HG03354 (cell line): ENCODE data around the gene CATSPERZ.

Experiments
- ATAC-seq: cut with Tn5 transposase; IDR thresholded peaks from one replicate; pipeline ENCODE4 v1.9.1; 2021; ENCODE audit warnings: mild to moderate bottlenecking; ENCODE audit not compliant: unreplicated experiment, poor library complexity, severe bottlenecking

CATSPERZ gene

DNA sequence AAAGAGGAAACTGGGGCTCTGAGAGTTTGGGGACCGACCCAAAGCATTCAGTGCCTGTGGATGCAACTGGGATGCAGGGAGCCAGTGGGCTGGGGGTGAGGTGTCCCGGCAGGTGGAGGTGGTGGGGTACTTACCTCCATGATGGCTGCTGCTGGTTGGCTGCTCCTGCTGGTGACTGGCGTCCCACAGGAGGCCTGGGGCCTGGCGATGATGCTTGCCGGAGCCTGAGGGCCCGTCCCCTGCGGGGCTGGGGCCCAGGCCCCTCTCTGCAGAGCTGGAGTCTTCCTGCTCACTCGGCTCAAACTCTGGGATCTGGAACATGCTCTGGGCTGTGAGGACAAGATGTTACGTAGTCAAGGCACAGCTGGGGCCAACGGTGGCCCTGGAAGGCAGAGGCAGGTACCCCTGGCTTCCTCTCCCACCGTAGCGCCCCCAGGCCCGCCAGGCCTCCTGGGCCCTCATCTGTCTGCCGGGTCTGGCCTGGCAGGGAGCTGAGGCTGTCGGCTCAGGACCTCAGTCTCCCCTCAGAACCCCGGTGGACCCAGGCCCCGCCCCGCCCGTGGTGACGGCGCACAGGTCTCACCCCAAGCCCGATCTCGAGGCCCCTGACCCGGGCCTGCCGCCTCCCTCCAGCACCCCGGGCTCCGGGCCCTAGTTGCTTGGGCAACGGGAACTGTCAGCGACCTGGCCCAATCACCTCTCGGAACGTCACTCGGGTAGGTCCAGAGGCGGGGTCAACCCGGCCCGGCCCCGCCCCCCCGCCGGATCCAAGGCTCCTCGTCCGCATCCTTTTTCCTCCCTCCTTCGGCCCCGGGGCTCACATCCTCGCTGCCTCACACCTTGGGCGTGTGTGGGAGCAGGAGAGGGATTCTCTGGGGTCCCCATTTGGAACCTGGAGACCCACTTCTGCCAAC is 15.9 kb upstream of the CATSPERZ start, which contains the start of gene BAD:
Gene BAD, minus strand, starts transcription at position 618 of the 914 bp plus-strand sequence. Its CDS starts 297 bp downstream, at position 321.
- ATAC-seq, result peak; percentile 74

DNA sequence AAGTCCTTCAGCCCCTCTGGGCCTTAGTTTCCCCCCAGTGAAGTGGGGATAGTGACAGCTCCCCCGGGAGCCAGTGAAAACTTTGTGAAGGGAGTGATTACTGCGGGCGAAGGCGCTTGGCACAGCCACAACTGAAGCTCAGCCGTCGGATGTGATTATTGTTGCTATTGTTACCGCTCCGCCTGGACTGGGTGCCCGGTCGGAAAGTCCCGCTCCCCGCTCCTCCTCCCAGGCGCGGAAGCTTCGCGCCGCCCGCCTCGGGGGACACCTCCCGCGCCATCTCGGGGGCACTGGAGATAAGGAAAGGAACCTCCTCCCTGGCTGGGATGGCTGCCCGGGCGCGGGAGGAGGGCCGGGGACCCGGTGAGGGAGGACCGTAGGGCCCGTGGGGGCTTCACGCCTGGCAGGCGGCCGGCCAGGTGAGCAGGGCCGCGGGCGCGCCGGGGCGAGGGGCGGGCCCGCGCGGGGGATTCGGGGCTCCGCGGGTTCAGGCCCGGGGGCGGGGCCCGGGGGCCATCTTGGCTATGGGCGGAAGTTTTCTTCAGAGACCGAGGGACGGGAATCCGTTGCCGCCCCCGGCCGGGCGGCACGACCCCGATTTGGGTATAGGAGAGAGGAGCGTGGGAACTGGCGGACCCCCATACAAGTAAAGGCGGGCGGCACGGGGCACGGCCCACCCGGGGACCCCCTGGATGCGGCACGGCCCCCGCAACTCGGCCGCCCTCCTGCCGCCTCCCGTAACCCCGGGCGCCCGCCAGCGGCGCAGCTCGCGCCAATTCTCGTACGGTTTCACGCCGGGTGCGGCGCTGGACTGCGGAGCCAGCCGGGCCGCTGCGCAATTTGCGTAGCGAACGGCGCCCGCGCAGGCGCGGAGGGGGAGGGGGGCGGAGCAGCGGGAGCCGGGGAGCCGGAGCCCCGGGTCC is 14.9 kb upstream of the CATSPERZ start, which contains the start of gene GPR137:
Gene GPR137, plus strand, starts transcription at position 887 of the 923 bp plus-strand sequence. CDS start 677 bp downstream, outside the sequence.
- peak; percentile 62 for ATAC-seq

DNA sequence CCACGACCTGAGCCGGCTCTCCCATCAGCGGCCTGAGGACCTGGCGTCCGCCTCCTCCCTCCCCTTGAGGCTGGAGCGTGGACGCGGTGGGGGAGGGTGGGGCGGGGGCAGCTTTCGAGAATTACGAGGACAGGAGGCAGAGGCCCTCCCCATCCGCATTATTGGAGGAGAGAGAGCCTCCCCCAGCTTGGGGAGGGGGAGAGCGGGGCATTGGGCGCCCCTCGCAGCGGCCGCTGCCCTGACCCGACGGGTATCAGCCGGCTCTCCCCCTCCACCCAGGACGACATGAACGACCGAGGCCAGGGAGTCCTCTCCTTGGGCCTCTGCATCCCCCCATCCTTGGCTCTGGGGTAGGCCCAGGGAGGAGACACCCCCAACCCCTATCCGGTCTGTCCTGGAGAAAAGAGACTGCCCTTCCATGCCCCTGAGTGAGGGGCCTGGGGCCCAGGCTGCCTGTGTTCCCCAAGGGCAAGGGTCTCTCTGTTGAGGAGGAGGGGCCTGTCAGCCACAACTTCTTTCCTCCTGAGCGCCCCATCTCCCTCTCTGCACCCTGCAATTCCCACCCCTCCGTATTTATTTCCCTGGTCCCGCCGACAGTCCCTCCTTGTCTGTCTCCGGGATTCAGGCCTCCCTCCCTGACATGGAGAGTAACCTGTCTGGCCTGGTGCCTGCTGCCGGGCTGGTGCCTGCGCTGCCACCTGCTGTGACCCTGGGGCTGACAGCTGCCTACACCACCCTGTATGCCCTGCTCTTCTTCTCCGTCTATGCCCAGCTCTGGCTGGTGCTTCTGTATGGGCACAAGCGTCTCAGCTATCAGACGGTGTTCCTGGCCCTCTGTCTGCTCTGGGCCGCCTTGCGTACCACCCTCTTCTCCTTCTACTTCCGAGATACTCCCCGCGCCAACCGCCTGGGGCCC is 14.0 kb upstream of the CATSPERZ start:
- ATAC-seq, result no peak

DNA sequence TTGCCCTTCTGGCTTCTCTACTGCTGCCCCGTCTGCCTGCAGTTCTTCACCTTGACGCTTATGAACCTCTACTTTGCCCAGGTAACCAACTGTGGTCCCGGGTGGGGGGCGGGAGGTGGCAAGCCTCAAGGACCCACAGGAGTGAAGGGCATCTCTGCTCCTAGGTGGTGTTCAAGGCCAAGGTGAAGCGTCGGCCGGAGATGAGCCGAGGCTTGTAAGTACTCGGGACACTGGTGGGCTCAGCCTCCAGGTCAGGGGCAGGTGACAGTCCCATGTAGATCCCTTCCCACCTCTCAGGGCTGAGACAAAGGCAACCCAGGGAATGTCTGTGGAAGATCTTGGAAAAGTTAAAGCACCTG is 13.4 kb upstream of the CATSPERZ start:
- ATAC-seq, result no peak

DNA sequence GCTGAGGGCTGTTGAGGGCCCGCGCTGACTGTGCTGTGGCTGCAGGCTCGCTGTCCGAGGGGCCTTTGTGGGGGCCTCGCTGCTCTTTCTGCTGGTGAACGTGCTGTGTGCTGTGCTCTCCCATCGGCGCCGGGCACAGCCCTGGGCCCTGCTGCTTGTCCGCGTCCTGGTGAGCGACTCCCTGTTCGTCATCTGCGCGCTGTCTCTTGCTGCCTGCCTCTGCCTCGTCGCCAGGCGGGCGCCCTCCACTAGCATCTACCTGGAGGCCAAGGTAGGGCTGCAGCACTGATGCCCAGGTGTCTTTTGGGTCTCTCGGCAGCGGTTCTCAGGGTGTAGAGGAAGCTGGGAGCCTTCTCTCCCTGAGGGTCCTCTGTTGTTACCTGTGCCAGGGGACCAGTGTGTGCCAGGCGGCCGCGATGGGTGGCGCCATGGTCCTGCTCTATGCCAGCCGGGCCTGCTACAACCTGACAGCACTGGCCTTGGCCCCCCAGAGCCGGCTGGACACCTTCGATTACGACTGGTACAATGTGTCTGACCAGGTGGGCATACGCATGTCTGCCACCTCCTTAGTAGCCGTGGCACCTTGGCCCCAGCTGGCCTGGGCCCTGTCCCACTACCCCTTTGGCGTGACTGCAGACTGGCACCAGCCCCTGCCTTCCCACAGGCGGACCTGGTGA is 12.3 kb upstream of the CATSPERZ start:
- no peak for ATAC-seq

DNA sequence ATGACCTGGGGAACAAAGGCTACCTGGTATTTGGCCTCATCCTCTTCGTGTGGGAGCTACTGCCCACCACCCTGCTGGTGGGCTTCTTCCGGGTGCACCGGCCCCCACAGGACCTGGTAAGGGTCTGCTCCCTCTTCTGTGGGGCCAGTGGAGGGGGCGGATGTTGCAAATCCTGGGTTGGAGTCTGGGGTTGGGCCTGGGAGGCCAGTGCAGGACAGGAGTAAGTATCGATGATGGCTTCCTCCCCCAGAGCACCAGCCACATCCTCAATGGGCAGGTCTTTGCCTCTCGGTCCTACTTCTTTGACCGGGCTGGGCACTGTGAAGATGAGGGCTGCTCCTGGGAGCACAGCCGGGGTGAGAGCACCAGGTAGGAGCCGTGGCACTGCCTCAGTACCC is 11.8 kb upstream of the CATSPERZ start:
- ATAC-seq, result no peak

DNA sequence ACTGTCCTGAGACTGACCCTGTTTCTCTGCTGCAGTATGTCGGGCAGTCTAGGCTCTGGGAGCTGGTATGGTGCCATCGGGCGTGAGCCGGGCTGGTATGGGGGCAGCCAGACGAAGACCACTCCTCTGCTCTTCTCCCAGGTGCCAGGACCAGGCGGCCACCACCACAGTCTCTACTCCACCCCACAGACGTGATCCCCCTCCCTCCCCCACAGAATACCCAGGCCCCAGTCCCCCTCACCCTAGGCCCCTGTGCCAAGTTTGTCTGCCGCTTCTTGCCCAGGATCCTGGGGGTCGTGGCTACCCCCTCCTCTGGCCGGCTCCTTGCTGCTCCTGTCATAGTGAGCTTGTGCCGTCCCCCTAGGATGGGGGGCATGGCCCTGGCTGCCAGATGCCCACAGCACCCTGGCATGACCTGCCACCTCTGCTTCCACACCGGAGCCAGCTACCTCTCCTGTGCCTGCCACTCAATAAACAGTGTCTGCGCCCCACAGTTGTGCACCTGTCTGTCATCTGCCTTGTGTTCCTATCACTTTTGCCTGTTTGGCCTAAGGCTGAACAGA is 11.1 kb upstream of the CATSPERZ start:
- ATAC-seq, result no peak

DNA sequence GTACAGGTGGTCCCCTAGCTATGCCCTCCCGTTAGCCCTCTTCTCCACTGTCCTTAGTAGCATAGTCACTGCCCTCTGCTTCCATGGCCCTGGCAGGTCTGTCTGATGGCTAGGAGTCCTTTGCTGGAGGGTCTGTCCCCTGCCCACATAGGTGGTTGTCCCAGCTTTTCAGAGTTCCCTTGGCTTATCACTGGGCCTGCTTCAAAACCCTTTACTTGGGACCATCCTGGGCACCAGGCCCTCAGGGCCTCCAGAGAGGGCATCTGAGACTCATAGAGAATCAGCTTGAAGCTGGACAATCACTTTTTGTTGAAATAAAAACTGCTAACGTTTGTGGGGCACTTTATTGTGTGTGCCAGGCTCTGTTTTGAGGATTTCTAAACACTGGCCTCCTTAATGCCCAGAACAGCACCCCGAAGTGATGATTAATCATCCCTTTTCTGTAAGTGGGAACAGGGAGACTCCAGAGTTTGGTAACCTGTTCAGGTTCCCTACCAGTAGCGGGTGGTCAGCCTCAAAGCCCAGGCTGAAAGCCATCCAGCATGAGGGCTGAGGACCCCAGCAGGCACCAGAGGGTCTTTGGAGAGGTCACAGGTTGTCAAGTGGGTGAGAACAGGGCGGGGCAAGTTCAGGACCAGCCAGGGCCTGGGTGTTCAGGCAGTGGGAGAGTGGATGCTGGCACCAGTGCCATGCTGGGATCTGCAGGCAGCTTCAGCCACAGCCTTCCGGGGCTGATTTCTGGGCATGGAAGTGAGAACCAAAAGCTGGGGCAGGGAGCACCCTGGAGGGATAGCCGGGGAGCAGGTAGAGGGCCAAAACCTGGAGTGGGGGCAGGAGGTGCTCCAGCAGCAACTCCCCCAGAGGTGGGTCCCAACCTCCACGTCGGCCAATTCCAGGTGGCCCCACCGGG is 9.6 kb upstream of the CATSPERZ start:
- ATAC-seq, result no peak

DNA sequence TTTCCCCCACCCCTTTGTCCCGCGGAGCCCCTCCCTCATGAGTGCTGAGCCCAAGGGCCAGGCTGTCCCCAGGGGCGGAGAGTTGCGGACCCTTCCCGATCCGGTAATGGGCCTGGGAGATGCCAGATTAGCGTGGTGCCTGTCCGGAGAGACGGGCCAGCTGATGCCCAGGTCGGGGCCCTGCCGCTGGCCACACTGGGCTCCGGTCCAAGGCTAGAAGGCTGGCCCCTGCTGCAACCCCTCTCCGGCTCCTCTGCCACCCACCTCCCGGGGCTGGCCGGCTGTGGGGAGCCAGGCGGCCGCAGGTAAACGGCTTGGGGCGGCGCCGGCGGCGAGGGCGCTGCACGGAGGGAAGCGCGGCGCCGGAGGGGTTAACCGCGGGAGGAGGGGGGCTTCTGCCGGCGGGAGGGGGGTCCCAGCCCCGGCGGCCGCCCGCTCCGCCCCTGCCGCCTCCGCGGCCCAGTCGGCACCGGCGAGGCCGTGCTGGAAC is 8.9 kb upstream of the CATSPERZ start, which contains the start of gene KCNK4:
Gene KCNK4, plus strand, starts transcription at position 41 of the 490 bp plus-strand sequence. CDS start 1,717 bp downstream, outside the sequence.
- no peak for ATAC-seq

DNA sequence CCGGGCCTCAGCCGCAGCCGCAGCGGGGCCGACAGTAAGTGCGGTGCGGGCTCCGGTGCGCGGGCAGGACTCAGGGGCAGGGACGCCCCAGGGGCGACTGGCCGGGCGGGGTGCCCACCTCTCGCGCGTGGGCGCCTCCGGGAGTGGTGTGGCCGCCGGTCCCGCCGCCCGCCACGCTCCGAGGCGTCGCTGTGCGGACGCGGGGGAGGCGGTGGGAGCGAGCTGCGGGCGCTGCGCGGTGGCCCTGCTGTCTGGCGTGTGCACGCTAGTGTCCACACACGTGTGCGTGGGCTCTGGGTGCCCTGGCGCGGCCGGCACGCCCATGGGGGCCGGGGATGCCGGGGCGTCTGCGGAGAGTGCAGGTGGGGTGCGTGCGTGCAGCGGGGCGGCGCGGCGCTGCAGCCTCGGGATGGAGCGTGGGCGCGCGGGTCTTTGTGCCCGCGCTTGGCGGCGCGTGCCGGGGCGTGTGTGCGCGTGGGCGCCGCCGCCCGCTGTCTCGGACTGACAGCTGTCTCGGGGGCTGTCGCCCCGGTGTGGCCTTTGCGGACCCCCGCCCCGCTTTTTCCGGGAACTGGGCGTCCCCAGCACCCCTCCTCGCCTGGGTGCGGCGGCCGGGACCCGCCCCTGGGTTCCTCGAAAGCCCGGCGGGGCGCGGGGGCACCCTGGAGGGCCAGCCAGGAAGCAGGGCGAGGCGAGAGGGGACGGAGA is 8.3 kb upstream of the CATSPERZ start:
- no peak for ATAC-seq

DNA sequence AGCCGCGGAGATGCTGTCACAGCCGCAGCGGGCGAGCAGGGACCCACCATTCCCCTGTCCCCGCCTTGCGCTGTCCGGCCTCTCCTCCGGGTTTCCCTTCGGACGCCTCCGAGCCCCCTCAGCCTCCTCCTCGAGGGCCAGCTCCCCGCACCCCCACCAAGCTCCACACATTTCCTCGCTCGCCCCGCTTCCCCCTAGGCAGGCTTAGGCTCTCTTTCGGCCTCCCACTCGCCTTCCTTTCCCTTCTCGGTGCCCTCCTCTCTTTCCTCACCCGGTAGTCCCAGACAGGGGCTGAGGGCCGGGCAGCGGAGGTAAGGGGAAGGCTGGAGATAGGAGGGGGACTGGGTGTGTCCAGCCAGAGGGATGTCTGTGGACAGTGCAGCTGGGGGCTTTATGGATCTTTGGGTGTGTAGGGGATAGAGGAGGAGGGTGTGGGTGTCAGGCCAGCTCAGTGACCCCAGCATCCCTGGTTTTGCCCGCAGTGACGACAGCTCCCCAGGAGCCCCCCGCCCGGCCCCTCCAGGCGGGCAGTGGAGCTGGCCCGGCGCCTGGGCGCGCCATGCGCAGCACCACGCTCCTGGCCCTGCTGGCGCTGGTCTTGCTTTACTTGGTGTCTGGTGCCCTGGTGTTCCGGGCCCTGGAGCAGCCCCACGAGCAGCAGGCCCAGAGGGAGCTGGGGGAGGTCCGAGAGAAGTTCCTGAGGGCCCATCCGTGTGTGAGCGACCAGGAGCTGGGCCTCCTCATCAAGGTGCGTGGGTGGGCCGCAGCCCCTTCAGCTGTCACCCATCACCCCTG is 7.5 kb upstream of the CATSPERZ start:
- ATAC-seq, result no peak

DNA sequence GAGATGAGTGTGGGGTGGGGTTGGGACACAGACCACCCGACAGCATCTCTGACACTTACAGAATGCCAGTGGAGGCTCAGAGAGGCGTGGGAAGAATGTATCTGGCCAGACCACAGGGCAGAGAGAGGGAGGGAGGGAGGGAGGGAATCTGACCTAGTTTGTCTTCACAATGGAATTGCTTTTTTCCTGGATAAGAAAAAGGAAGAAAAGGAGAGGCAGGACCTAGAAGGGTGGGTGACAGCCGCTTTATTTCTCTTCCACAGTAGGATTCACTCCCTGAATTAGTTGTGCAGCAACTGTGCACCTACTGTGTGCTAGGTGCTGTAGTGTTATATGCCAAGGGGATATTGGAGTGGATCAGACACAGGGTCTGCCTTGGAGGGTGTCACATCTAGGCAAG is 5.4 kb upstream of the CATSPERZ start:
- no peak for ATAC-seq

DNA sequence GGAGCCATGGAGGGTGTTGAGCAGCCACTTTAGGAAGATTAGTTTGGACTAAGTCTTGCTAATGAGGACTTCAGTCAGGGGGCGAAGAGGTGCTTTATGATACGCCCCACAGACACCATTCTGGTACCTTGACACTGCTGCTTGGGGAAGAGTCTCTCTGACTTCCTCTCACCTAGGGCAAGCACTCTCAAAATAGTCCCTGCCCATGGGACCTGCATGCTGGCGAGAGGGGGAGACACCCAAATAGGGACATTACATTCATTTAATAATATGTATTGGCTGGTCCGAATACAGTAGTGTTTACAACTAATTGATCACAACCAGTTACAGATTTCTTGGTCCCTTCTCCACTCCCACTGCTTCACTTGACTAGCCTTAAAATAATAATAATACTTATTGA is 4.4 kb upstream of the CATSPERZ start:
- no peak for ATAC-seq

DNA sequence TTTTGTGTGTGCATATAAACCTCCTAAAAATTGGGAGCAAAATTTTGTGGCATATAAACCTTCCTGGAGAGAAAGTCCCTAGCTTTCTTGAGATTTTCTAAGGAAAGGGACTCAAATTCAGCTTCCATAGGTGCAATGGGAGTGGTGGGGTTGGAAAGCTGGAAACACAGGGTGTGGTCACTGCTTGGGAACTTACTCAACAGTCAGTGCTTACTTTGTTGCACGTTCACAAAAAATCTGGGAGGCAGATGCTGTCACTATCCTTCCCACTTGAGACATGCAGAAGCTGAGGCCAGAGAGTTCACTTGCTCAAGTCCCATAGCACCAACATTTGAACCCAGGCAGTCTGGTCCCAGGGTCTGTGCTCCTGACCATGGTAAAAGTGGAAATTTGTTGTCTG is 3.9 kb upstream of the CATSPERZ start:
- ATAC-seq, result no peak

DNA sequence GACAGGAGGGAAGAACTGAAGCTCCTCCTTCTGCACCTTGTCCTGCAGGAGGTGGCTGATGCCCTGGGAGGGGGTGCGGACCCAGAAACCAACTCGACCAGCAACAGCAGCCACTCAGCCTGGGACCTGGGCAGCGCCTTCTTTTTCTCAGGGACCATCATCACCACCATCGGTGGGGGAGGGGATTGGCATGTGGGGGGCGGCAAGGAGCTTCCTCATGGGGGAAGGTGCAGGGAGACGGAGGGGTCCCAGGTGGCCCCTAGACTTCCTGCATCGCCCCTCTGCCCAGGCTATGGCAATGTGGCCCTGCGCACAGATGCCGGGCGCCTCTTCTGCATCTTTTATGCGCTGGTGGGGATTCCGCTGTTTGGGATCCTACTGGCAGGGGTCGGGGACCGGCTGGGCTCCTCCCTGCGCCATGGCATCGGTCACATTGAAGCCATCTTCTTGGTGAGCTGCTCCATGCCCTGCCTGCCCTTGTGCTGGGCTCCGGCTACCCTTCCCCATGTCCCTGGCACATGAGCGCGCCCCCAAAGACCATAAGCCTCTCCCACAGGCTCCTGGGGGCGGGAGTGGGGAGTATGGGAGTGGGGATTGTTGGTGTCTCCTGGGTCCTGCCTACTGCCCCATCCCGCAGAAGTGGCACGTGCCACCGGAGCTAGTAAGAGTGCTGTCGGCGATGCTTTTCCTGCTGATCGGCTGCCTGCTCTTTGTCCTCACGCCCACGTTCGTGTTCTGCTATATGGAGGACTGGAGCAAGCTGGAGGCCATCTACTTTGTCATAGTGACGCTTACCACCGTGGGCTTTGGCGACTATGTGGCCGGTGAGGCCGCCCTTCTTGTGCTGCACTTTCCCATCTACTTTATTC is 3.1 kb upstream of the CATSPERZ start:
- ATAC-seq, result no peak
